Measurements from ENCODE around the gene ENHO.
A peak's percentile ranks its signal among the peaks of the same experiment; 100 is the strongest.

- TF ChIP-seq CTCF (IDR thresholded peaks at IDR 0.05) (peak; percentile 81 to 95 (median 86)), POLR2A (IDR thresholded peaks at IDR 0.05) (no peak)
Measured at GRCh38 chr9:34547960-34548611, 25.3 kb upstream of the ENHO start.

Data from adrenal gland (tissue), 5 donors.